Smooth muscle cell (in vitro differentiated cells): ENCODE measurements around the gene LRRC61. TPM values are rescaled to one million over a fixed set of nuclear protein-coding genes. Genes with fewer than 3 reads are reported as not detected.
"Not testable (repeated sequence)": the region's sequence is repeated elsewhere in the genome, so short reads cannot be mapped to it uniquely, and the experiment has no call there.

Experiments used
- DNase-seq: peaks from one replicate; lab custom pipeline; 2025; ENCODE audit not compliant: unreplicated experiment; lab: John Stamatoyannopoulos, UW
- H2AFZ ChIP-seq: fragments of 200-600 bp; sonication (generic); 2 replicates; pipeline ENCODE4 v1.6.0; 2016; ENCODE audit warnings: antibody characterized with exemption, low read depth, mild to moderate bottlenecking
- H3F3A ChIP-seq: fragments of 200-600 bp; sonication (generic); 2 replicates; pipeline ENCODE4 v1.6.0; 2017; ENCODE audit warnings: antibody characterized with exemption, low read depth
- H3K27ac ChIP-seq: fragments of 200-600 bp; sonication (generic); 2 replicates; pipeline ENCODE4 v1.5.1; 2016; ENCODE audit warnings: low read depth, mild to moderate bottlenecking
- H3K27me3 ChIP-seq: fragments of 200-600 bp; sonication (generic); 2 replicates; pipeline ENCODE4 v1.6.1; 2016; ENCODE audit warnings: low read depth, mild to moderate bottlenecking
- H3K36me3 ChIP-seq: fragments of 200-600 bp; sonication (generic); 2 replicates; pipeline ENCODE4 v1.5.1; 2016; ENCODE audit warnings: low read depth
- H3K4me1 ChIP-seq: fragments of 200-600 bp; sonication (generic); 2 replicates; pipeline ENCODE4 v1.5.1; 2016; ENCODE audit warnings: low read depth
- H3K4me2 ChIP-seq: fragments of 200-600 bp; sonication (generic); 2 replicates; pipeline ENCODE4 v1.6.0; 2016; ENCODE audit warnings: mild to moderate bottlenecking
- H3K4me3 ChIP-seq: fragments of 200-600 bp; sonication (generic); 2 replicates; pipeline ENCODE4 v1.5.1; 2016; ENCODE audit warnings: mild to moderate bottlenecking
- H3K79me2 ChIP-seq: fragments of 200-600 bp; sonication (generic); 2 replicates; pipeline ENCODE4 v1.6.0; 2016; ENCODE audit warnings: low read depth, mild to moderate bottlenecking
- H3K9ac ChIP-seq: fragments of 200-600 bp; sonication (generic); 2 replicates; pipeline ENCODE4 v1.6.0; 2016; ENCODE audit warnings: low read depth
- H3K9me3 ChIP-seq: fragments of 200-600 bp; sonication (generic); replicated peaks from 2 replicates; pipeline ENCODE4 v1.5.1; 2016; ENCODE audit warnings: low read depth
- H4K20me1 ChIP-seq: fragments of 200-600 bp; sonication (generic); 2 replicates; pipeline ENCODE4 v1.6.0; 2016; ENCODE audit warnings: low read depth
- WGBS: methylation state at CpG from one replicate; pipeline ENCODE4 v1.1.7; 2016; ENCODE audit warnings: low lambda C conversion rate; 5-methylcytosine and 5-hydroxymethylcytosine counted together
- polyA plus RNA-seq: library from polyadenylated mRNA; unstranded; fragments of >200 nt; fragmentation: Nextera tagmentation; extraction: Ambion mirVana; gene quantifications from 2 replicates; pipeline ENCODE4 v1.2.1, GENCODE V29; 2016
- total RNA-seq: library from RNA; depleted of rRNA; stranded (reverse); fragments of >200 nt; gene quantifications from 2 replicates; pipeline ENCODE4 v1.2.3, GENCODE V29; 2014
- TF ChIP-seq, protein P1 (sequence below): fragments of 200-600 bp; sonication (generic); IDR thresholded peaks from 2 replicates; pipeline ENCODE4 v1.5.1; 2017; ENCODE audit warnings: borderline replicate concordance, mild to moderate bottlenecking, antibody characterized with exemption; ENCODE audit not compliant: insufficient read depth, poor library complexity, severe bottlenecking

The LRRC61 gene
- total and polyA plus RNA-seq, 2 experiments from 2014 or later, result 6.9 to 14.7 TPM

GRCh38 chr7:150313367-150313809 is 9.8 kb upstream of the LRRC61 start:
- no peak for DNase-seq
- TF ChIP-seq, protein P1, sequence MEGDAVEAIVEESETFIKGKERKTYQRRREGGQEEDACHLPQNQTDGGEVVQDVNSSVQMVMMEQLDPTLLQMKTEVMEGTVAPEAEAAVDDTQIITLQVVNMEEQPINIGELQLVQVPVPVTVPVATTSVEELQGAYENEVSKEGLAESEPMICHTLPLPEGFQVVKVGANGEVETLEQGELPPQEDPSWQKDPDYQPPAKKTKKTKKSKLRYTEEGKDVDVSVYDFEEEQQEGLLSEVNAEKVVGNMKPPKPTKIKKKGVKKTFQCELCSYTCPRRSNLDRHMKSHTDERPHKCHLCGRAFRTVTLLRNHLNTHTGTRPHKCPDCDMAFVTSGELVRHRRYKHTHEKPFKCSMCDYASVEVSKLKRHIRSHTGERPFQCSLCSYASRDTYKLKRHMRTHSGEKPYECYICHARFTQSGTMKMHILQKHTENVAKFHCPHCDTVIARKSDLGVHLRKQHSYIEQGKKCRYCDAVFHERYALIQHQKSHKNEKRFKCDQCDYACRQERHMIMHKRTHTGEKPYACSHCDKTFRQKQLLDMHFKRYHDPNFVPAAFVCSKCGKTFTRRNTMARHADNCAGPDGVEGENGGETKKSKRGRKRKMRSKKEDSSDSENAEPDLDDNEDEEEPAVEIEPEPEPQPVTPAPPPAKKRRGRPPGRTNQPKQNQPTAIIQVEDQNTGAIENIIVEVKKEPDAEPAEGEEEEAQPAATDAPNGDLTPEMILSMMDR, result no peak
- H3F3A ChIP-seq, result no peaks in the 10 kb centered on the region
- H3K4me3 ChIP-seq, result no peak overlapping the region
- no peaks in the 10 kb centered on the region for H3K9me3 ChIP-seq
- H3K36me3 ChIP-seq, result no peaks in the 10 kb centered on the region
- no peaks in the 10 kb centered on the region for H3K79me2 ChIP-seq
- H3K27ac ChIP-seq, result no peak overlapping the region
- 53% methylated on average over 3 of the region's 3 CpGs for WGBS
- H3K9ac ChIP-seq, result no peak overlapping the region
- H4K20me1 ChIP-seq, result no peaks in the 10 kb centered on the region
- H3K4me1 ChIP-seq, result peaks cover 11% of the 10 kb centered on the region
- no peak overlapping the region for H2AFZ ChIP-seq
- H3K4me2 ChIP-seq, result no peak overlapping the region
- no peaks in the 10 kb centered on the region for H3K27me3 ChIP-seq

DNA sequence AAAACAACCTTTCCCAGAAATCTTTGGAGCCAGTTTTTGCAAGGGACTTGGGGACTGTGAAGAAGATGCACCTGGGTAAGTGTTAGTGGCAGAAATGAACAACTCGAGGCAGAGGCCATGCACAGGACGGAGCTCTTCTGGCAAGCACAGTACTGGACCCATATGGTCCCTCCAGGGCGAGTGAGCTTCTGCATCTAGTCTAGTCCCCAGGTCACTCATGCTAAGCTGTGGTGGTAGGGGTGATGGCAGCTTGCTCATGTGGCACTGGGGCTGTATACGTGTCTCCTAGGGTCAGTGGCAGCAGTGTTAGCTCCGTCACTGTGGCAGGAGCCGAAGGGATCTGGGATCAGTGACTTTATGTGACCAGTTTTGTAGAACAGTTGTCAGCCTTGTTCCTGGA is 9.3 kb upstream of the LRRC61 start:
- 92% methylated on average over 6 of the region's 6 CpGs for WGBS
- no peaks in the 10 kb centered on the region for H4K20me1 ChIP-seq
- no peaks in the 10 kb centered on the region for H3K36me3 ChIP-seq
- H3K4me2 ChIP-seq, result no peak overlapping the region
- no peak for DNase-seq
- TF ChIP-seq, protein P1, result no peak
- H3K9ac ChIP-seq, result no peak overlapping the region
- no peaks in the 10 kb centered on the region for H3K27me3 ChIP-seq
- no peak overlapping the region for H3K27ac ChIP-seq
- no peaks in the 10 kb centered on the region for H3K9me3 ChIP-seq
- H3K4me3 ChIP-seq, result no peak overlapping the region
- no peak overlapping the region for H2AFZ ChIP-seq
- no peaks in the 10 kb centered on the region for H3F3A ChIP-seq
- H3K4me1 ChIP-seq, result peaks cover 11% of the 10 kb centered on the region
- no peaks in the 10 kb centered on the region for H3K79me2 ChIP-seq

DNA sequence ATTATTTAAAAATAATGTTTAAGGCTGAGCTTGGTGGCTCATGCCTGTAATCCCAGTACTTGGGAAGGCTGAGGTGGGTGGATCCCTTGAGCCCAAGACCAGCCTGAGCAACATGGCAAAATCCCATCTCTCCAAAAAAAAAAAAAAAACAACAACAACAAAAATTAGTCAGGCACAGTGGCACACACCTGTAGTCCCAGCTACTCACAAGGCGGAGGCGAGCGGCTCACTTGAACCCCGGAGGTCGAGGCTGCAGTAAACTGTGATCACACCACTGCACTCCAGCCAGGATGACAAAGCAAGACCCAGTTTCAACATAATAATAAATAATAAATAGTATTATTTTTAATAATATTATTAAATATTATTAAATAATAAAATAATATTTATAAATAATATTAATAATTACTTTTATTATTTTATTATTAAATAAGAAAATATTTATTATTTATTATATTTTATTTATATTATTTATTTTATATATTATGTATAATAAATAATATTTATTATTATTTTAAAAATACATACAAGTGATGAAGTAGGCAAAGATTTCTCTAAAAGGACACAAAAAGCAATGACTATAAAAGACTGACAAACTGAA is 8.4 kb upstream of the LRRC61 start:
- Histone ChIP-seq H2AFZ (no peak overlapping the region), H3K9ac (no peak overlapping the region), H3K36me3 (no peaks in the 10 kb centered on the region), H3K79me2 (no peaks in the 10 kb centered on the region), H3K4me1 (peaks cover 11% of the 10 kb centered on the region), H3K27me3 (no peaks in the 10 kb centered on the region), H3K27ac (no peak overlapping the region), H3K4me2 (no peak overlapping the region), H3F3A (no peaks in the 10 kb centered on the region), H3K9me3 (no peaks in the 10 kb centered on the region), H4K20me1 (no peaks in the 10 kb centered on the region), H3K4me3 (no peak overlapping the region)
- TF ChIP-seq, protein P1, result no peak
- 99% methylated on average over 5 of the region's 5 CpGs for WGBS
- no peak for DNase-seq

DNA sequence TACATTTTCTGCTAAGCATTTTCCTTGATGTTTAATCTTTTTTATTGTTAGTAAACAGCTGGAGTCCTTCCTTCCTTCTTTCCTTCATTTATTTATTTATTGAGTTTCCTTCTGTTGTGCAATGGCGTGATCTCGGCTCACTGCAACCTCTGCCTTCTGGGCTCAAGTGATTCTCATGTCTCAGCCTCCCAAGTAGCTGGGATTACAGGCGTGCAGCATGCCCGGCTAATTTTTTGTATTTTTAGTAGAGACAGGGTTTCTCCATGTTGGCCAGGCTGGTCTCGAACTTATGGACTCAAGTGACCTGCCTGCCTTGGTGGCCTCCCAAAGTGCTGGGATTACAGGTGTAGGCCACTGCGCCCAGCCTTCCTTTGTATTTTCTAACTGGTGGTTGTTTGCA is 6.2 kb upstream of the LRRC61 start:
- not testable (repeated sequence) for H4K20me1 ChIP-seq, H3K79me2 ChIP-seq, DNase-seq, H3K36me3 ChIP-seq, H3K9ac ChIP-seq, H3K4me2 ChIP-seq, H3K9me3 ChIP-seq, H3K4me3 ChIP-seq, H3K27ac ChIP-seq, H2AFZ ChIP-seq, H3K27me3 ChIP-seq, H3F3A ChIP-seq
- WGBS, result 95% methylated on average over 6 of the region's 6 CpGs
- peaks cover 11% of the 10 kb centered on the region for H3K4me1 ChIP-seq
